PC-3 (cell line): ENCODE results near the gene CLDN9. TPM values are rescaled to one million over a fixed set of nuclear protein-coding genes. Genes with fewer than 3 reads are reported as not detected.
A peak's percentile ranks its signal among the peaks of the same experiment; 100 is the strongest.

Experiments used
- ATAC-seq: fragments of 200-7000 bp; cut with Tn5 transposase; 2 replicates; pipeline ENCODE4 v1.9.1; 2020; ENCODE audit warnings: mild to moderate bottlenecking, moderate library complexity
- BruUV-seq: library from RNA; stranded (reverse); fragments of 400-500 nt; replicated peaks from 2 replicates; lab custom pipeline; 2021; lab: Mats Ljungman, UMichigan
- CTCF ChIA-PET: fragments of 300-600 bp; sonication (Branson Sonifier 250); formaldehyde crosslinking; loops from one replicate; lab custom pipeline; 2022; ENCODE audit warnings: antibody characterized with exemption; lab: Charles Lee
- POLR2A ChIA-PET: fragments of 300-600 bp; sonication (Branson Sonifier 250); formaldehyde crosslinking; loops from one replicate; lab custom pipeline; 2022; ENCODE audit warnings: antibody characterized with exemption; ENCODE audit not compliant: unreplicated experiment; lab: Charles Lee
- DNase-seq: peaks from one replicate; pipeline ENCODE4 v3.0.0-alpha.2; 2015
- H2AFZ ChIP-seq: fragments of 300-600 bp; sonication (generic); 2 replicates; pipeline ENCODE4 v1.6.0; 2016; ENCODE audit warnings: antibody characterized with exemption, low read length
- H3F3A ChIP-seq: fragments of 300-600 bp; sonication (generic); one replicate; pipeline ENCODE4 v1.6.0; 2017; ENCODE audit warnings: antibody characterized with exemption, low read length, control low read depth, mild to moderate bottlenecking; ENCODE audit not compliant: unreplicated experiment
- H3K27ac ChIP-seq: fragments of 300-600 bp; sonication (generic); 2 replicates; pipeline ENCODE4 v1.5.1; 2016; ENCODE audit warnings: mild to moderate bottlenecking, low read length
- H3K27me3 ChIP-seq: fragments of 300-600 bp; sonication (generic); 2 replicates; pipeline ENCODE4 v1.6.1; 2016; ENCODE audit warnings: low read length, mixed read lengths
- H3K36me3 ChIP-seq: fragments of 300-600 bp; sonication (generic); 2 replicates; pipeline ENCODE4 v1.6.1; 2016; ENCODE audit warnings: low read depth, mixed run types, low read length, mixed read lengths
- H3K4me1 ChIP-seq: fragments of 300-600 bp; sonication (generic); 2 replicates; pipeline ENCODE4 v1.5.1; 2016; ENCODE audit warnings: low read length; ENCODE audit not compliant: insufficient read depth
- H3K4me2 ChIP-seq: fragments of 300-600 bp; sonication (generic); 2 replicates; pipeline ENCODE4 v1.6.0; 2016; ENCODE audit warnings: low read length
- H3K4me3 ChIP-seq: fragments of 300-600 bp; sonication (generic); 2 replicates; pipeline ENCODE4 v1.5.1; 2016; ENCODE audit warnings: mild to moderate bottlenecking, low read length, mixed read lengths
- H3K79me2 ChIP-seq: fragments of 300-600 bp; sonication (generic); 2 replicates; pipeline ENCODE4 v1.6.1; 2017; ENCODE audit warnings: low read length, mixed read lengths
- H3K9ac ChIP-seq: fragments of 300-600 bp; sonication (generic); 2 replicates; pipeline ENCODE4 v1.6.0; 2016; ENCODE audit warnings: mild to moderate bottlenecking, low read length
- H3K9me2 ChIP-seq: fragments of 300-600 bp; sonication (generic); replicated peaks from 2 replicates; pipeline ENCODE4 v1.6.1; 2016; ENCODE audit warnings: mixed run types, low read length, mixed read lengths
- H3K9me3 ChIP-seq: fragments of 300-600 bp; sonication (generic); 2 replicates; pipeline ENCODE4 v1.6.1; 2016; ENCODE audit warnings: low read length, mixed read lengths
- H4K20me1 ChIP-seq: fragments of 300-600 bp; sonication (generic); 2 replicates; pipeline ENCODE4 v1.6.1; 2016; ENCODE audit warnings: low read length, mixed read lengths
- CTCF ChIP-seq: fragments of 300-600 bp; sonication (generic); conservative IDR thresholded peaks from 2 replicates; pipeline ENCODE4 v1.5.1; 2017; ENCODE audit warnings: antibody characterized with exemption, low read depth, mild to moderate bottlenecking, low read length
- EZH2 ChIP-seq: fragments of 300-600 bp; sonication (generic); IDR thresholded peaks from one replicate; pipeline ENCODE4 v1.6.1; 2017; ENCODE audit warnings: antibody characterized with exemption, mild to moderate bottlenecking, low read length; ENCODE audit not compliant: unreplicated experiment
- EZH2phosphoT487 ChIP-seq: fragments of 300-600 bp; sonication (generic); IDR thresholded peaks from 2 replicates; pipeline ENCODE4 v1.6.1; 2018; ENCODE audit warnings: mild to moderate bottlenecking, antibody characterized with exemption, low read length, borderline replicate concordance
- intact Hi-C: fragments of 100-400 bp; cut with micrococcal nuclease; formaldehyde crosslinking; loops from 2 replicates; pipeline ENCODE4 v1.9.0; 2023
- total RNA-seq: library from RNA; depleted of rRNA; stranded (reverse); fragments of >200 nt; gene quantifications from 2 replicates; pipeline ENCODE4 v1.2.3, GENCODE V29; 2014

Gene CLDN9
- total RNA-seq, 1 experiment from 2014 or later: 0.33 TPM

- Histone ChIP-seq H3K9me2 (no peaks in the 10 kb centered on the region), H4K20me1 (no peaks in the 10 kb centered on the region), H3K27me3 (no peaks in the 10 kb centered on the region), H3K4me3 (no peak overlapping the region), H3F3A (no peaks in the 10 kb centered on the region), H3K27ac (no peak overlapping the region), H3K36me3 (no peaks in the 10 kb centered on the region), H3K4me1 (no peaks in the 10 kb centered on the region), H3K9me3 (no peaks in the 10 kb centered on the region), H3K4me2 (no peak overlapping the region), H3K79me2 (0 out of 2 replicates have a peak, but pooled peaks cover 3% of the 10 kb centered on the region), H2AFZ (no peak overlapping the region), H3K9ac (no peak overlapping the region)
- DNase-seq (no peak), ATAC-seq (no peak)
- CTCF ChIA-PET: no interaction called here
- BruUV-seq: no TSS peak
- intact Hi-C loops: no loop called here
- no peak for TF ChIP-seq EZH2
- TF ChIP-seq CTCF: no peak
- TF ChIP-seq EZH2phosphoT487: no peak
- POLR2A ChIA-PET: no interaction called here
Measured at GRCh38 chr16:3001316-3001715, 11.4 kb upstream of the CLDN9 start.

- intact Hi-C loops: loop anchor here (2.0 kb wide), 1 partner anchor 25 kb away; no protein-coding TSS in a partner anchor
- no peak overlapping the region for H3K27ac ChIP-seq
- H4K20me1 ChIP-seq: no peaks in the 10 kb centered on the region
- BruUV-seq: no TSS peak
- H3K4me2 ChIP-seq: peak overlapping the region; percentile 78
- H2AFZ ChIP-seq: peak overlapping the region; percentile 57; the same call in 1 of the 2 replicates
- no peak overlapping the region for H3K9ac ChIP-seq
- DNase-seq: peak; percentile 97
- H3K27me3 ChIP-seq: no peaks in the 10 kb centered on the region
- peak; percentile 96 for ATAC-seq
- no peaks in the 10 kb centered on the region for H3K9me3 ChIP-seq
- TF ChIP-seq EZH2phosphoT487: no peak
- no peak for TF ChIP-seq EZH2
- peak; percentile 62 for TF ChIP-seq CTCF
- H3K36me3 ChIP-seq: no peaks in the 10 kb centered on the region
- H3K9me2 ChIP-seq: no peaks in the 10 kb centered on the region
- ChIA-PET CTCF (interaction anchor here (0.9 to 1.5 kb wide), 2 partner anchors 24 to 28 kb away, joined by 3 to 14 read pairs; no protein-coding TSS in a partner anchor), POLR2A (interaction anchor here (0.6 to 1.2 kb wide), 3 partner anchors 16 to 1043 kb away, joined by 3 to 10 read pairs (median 5); partner anchors contain the start of gene TNFRSF12A)
- H3K4me3 ChIP-seq: peak overlapping the region; percentile 59
- 0 out of 2 replicates have a peak, but pooled peaks cover 3% of the 10 kb centered on the region for H3K79me2 ChIP-seq
- no peaks in the 10 kb centered on the region for H3F3A ChIP-seq
- H3K4me1 ChIP-seq: peaks cover 8% of the 10 kb centered on the region
Measured at GRCh38 chr16:3003582-3004270, 9.0 kb upstream of the CLDN9 start.
